HG03571 (cell line): ENCODE results near the gene TRPC4AP.
A peak's percentile ranks its signal among the peaks of the same experiment; 100 is the strongest.

Source experiments
- ATAC-seq: cut with Tn5 transposase; IDR thresholded peaks from one replicate; pipeline ENCODE4 v1.9.1; 2021; ENCODE audit not compliant: unreplicated experiment

The TRPC4AP gene

GRCh38 chr20:34976286-34976685 lies 116.3 kb downstream of the TRPC4AP start:
- ATAC-seq, result no peak

GRCh38 chr20:34974246-34974645 lies 118.4 kb downstream of the TRPC4AP start:
- ATAC-seq, result no peak

- ATAC-seq, result no peak
Measured at GRCh38 chr20:34971561-34972235, 120.9 kb downstream of the TRPC4AP start.

GRCh38 chr20:34970846-34971560 lies 121.6 kb downstream of the TRPC4AP start:
- ATAC-seq, result no peak

- ATAC-seq, result no peak
Measured at GRCh38 chr20:34970193-34970840, 122.3 kb downstream of the TRPC4AP start.

GRCh38 chr20:34968042-34968775 lies 124.4 kb downstream of the TRPC4AP start:
- no peak for ATAC-seq

- ATAC-seq, result no peak
Measured at GRCh38 chr20:34967421-34967820, 125.2 kb downstream of the TRPC4AP start.

- no peak for ATAC-seq
Measured at GRCh38 chr20:34965051-34965450, 127.6 kb downstream of the TRPC4AP start.

- no peak for ATAC-seq
Measured at GRCh38 chr20:34964486-34964885, 128.1 kb downstream of the TRPC4AP start.

- ATAC-seq, result no peak
Measured at GRCh38 chr20:34956751-34957472, 135.7 kb downstream of the TRPC4AP start.

GRCh38 chr20:34956041-34956458 lies 136.6 kb downstream of the TRPC4AP start:
- no peak for ATAC-seq

GRCh38 chr20:34955231-34956040 lies 137.2 kb downstream of the TRPC4AP start, which contains the start of the genes GSS and MYH7B:
Gene GSS, minus strand, starts transcription at chr20:34955806. Its CDS starts 3,954 bp downstream, at chr20:34951852.
Gene MYH7B, plus strand, starts transcription at chr20:34955868. Its CDS starts 22,138 bp downstream, at chr20:34978006.
- ATAC-seq, result peak; percentile 81

- ATAC-seq, result no peak
Measured at GRCh38 chr20:34954904-34955230, 137.7 kb downstream of the TRPC4AP start.

GRCh38 chr20:34953960-34954359 lies 138.6 kb downstream of the TRPC4AP start:
- no peak for ATAC-seq

GRCh38 chr20:34952671-34953070 lies 139.9 kb downstream of the TRPC4AP start:
- ATAC-seq, result no peak
